GM12878 (cell line): Measurements from ENCODE around the gene NPTN. TPM values are rescaled to one million over a fixed set of nuclear protein-coding genes. Genes with fewer than 3 reads are reported as not detected.

ENCODE experiments used
- ATAC-seq: fragments of 200-7000 bp; cut with Tn5 transposase; 3 replicates; pipeline ENCODE4 v1.9.1; 2020; ENCODE audit warnings: mild to moderate bottlenecking, moderate library complexity
- BruUV-seq: library from RNA; stranded (reverse); fragments of 400-500 nt; replicated peaks from 2 replicates; lab custom pipeline; 2021; lab: Mats Ljungman, UMichigan
- CTCF ChIA-PET: fragments of 300-600 bp; sonication (Branson Sonifier 250); formaldehyde crosslinking; extraction: SDS; loops from one replicate; lab custom pipeline; 2021; ENCODE audit warnings: inconsistent platforms; lab: Yijun Ruan, JAX
- POLR2A ChIA-PET: fragments of 350-600 bp; formaldehyde crosslinking; extraction: SDS; loops from one replicate; lab custom pipeline; 2021; ENCODE audit warnings: inconsistent platforms; lab: Charles Lee
- RAD21 ChIA-PET: fragments of 300-600 bp; sonication (Branson Sonifier 250); formaldehyde crosslinking; loops from one replicate; lab custom pipeline; 2023; ENCODE audit warnings: antibody characterized with exemption; ENCODE audit not compliant: unreplicated experiment; lab: Charles Lee
- SMC1A ChIA-PET: fragments of 300-600 bp; sonication (Branson Sonifier 250); formaldehyde crosslinking; loops from one replicate; lab custom pipeline; 2023; ENCODE audit not compliant: unreplicated experiment, uncharacterized antibody; lab: Charles Lee
- DNase-seq: peaks from one replicate; pipeline ENCODE4 v3.0.0-alpha.2; 2011; ENCODE audit warnings: low read depth, low spot score
- FAIRE-seq: peaks from 3 replicates; lab custom pipeline; 2011; peaks lifted over from hg19 to GRCh38; lab: Jason Lieb, UNC
- H2AFZ ChIP-seq: 2 replicates; pipeline ENCODE4 v1.6.0; 2011; ENCODE audit warnings: low read depth, low read length, control low read depth; ENCODE audit not compliant: control insufficient read depth
- H3K27ac ChIP-seq: 2 replicates; pipeline ENCODE4 v1.5.1; 2011; ENCODE audit warnings: control low read depth; ENCODE audit not compliant: control insufficient read depth, insufficient read depth
- H3K27me3 ChIP-seq, 2 experiments: replicated peaks in 1 of 2; 2 replicates each; pipeline versions ENCODE4 v1.6.0 to v1.6.1; 2011; ENCODE audit warnings: low read length in 1 of 2; ENCODE audit not compliant: control insufficient read depth in 2 of 2, insufficient read depth in 2 of 2
- H3K36me3 ChIP-seq, 2 experiments: 2 replicates each; pipeline ENCODE4 v1.5.1; 2011; ENCODE audit warnings: low read length in 1 of 2; ENCODE audit not compliant: control insufficient read depth in 2 of 2, insufficient read depth in 2 of 2
- H3K4me1 ChIP-seq: 2 replicates; pipeline ENCODE4 v1.6.1; 2011; ENCODE audit warnings: mild to moderate bottlenecking, low read length, moderate library complexity, mixed read lengths; ENCODE audit not compliant: control insufficient read depth, insufficient read depth
- H3K4me2 ChIP-seq: 2 replicates; pipeline ENCODE4 v1.6.0; 2011; ENCODE audit warnings: control low read depth; ENCODE audit not compliant: control insufficient read depth, insufficient read depth
- H3K4me3 ChIP-seq: fragments of 200-600 bp; sonication (generic); 2 replicates; pipeline ENCODE4 v1.5.1; 2016
- H3K79me2 ChIP-seq: 2 replicates; pipeline ENCODE4 v1.6.0; 2011; ENCODE audit warnings: low read length; ENCODE audit not compliant: control insufficient read depth, insufficient read depth
- H3K9ac ChIP-seq: 2 replicates; pipeline ENCODE4 v1.8.0; 2011; ENCODE audit warnings: low read length, control low read depth, mixed read lengths; ENCODE audit not compliant: control insufficient read depth, insufficient read depth
- H3K9me3 ChIP-seq: replicated peaks from 3 replicates; pipeline ENCODE4 v1.5.1; 2011; ENCODE audit warnings: mild to moderate bottlenecking, low read length; ENCODE audit not compliant: control insufficient read depth, insufficient read depth
- H4K20me1 ChIP-seq: 2 replicates; pipeline ENCODE4 v1.6.0; 2011; ENCODE audit not compliant: control insufficient read depth, insufficient read depth
- CBFB ChIP-seq: IDR thresholded peaks from 2 replicates; pipeline ENCODE4 v1.6.1; 2016; ENCODE audit warnings: antibody characterized with exemption, low read depth
- CEBPB ChIP-seq, 2 experiments: fragments of 150-350 bp in 1 of 2; IDR thresholded peaks; 2 replicates each; pipeline ENCODE4 v1.6.1; 2012 to 2014; ENCODE audit warnings: low read depth in 2 of 2, low read length in 2 of 2, borderline replicate concordance in 1 of 2, inconsistent platforms in 1 of 2
- ETV6 ChIP-seq, 2 experiments: fragments of 450-650 bp in 1 of 2; IDR thresholded peaks in 1 of 2; conservative IDR thresholded peaks in 1 of 2; 2 replicates each; pipeline ENCODE4 v1.6.1; 2014; ENCODE audit warnings: antibody characterized with exemption in 1 of 2, borderline replicate concordance in 1 of 2, low read depth in 1 of 2, mild to moderate bottlenecking in 1 of 2, moderate library complexity in 1 of 2
- HCFC1 ChIP-seq: fragments of 150-350 bp; IDR thresholded peaks from 2 replicates; pipeline ENCODE4 v1.6.1; 2014; ENCODE audit warnings: low read length
- IRF4 ChIP-seq: IDR thresholded peaks from 2 replicates; pipeline ENCODE4 v1.6.1; 2011; ENCODE audit warnings: low read depth, low read length
- IRF5 ChIP-seq: fragments of 450-650 bp; IDR thresholded peaks from 2 replicates; pipeline ENCODE4 v1.6.1; 2017; ENCODE audit warnings: borderline replicate concordance
- LARP7 ChIP-seq: fragments of 450-650 bp; IDR thresholded peaks from 2 replicates; pipeline ENCODE4 v1.6.1; 2017; ENCODE audit warnings: mild to moderate bottlenecking
- MEF2B ChIP-seq: fragments of 450-650 bp; IDR thresholded peaks from 2 replicates; pipeline ENCODE4 v1.6.1; 2018; ENCODE audit warnings: mild to moderate bottlenecking, moderate library complexity; ENCODE audit not compliant: partially characterized antibody, poor library complexity, severe bottlenecking
- NKRF ChIP-seq: fragments of 450-650 bp; conservative IDR thresholded peaks from 2 replicates; pipeline ENCODE4 v1.6.1; 2017; ENCODE audit warnings: mild to moderate bottlenecking, moderate library complexity
- PAX5 ChIP-seq: IDR thresholded peaks from 2 replicates; pipeline ENCODE4 v1.6.1; 2011; ENCODE audit warnings: low read depth, low read length, borderline replicate concordance
- PAX8 ChIP-seq: fragments of 450-650 bp; IDR thresholded peaks from 2 replicates; pipeline ENCODE4 v1.6.1; 2017; ENCODE audit warnings: mild to moderate bottlenecking, moderate library complexity
- SMAD5 ChIP-seq: IDR thresholded peaks from 2 replicates; pipeline ENCODE4 v1.6.1; 2016; ENCODE audit warnings: antibody characterized with exemption, low read depth
- STAT1 ChIP-seq: fragments of 450-650 bp; conservative IDR thresholded peaks from 2 replicates; pipeline ENCODE4 v1.6.1; 2014; ENCODE audit warnings: antibody characterized with exemption, mild to moderate bottlenecking
- TAF1 ChIP-seq: IDR thresholded peaks from 2 replicates; pipeline ENCODE4 v1.6.1; 2011; ENCODE audit warnings: mild to moderate bottlenecking, low read depth, low read length, borderline replicate concordance
- YY1 ChIP-seq: IDR thresholded peaks from 2 replicates; pipeline ENCODE4 v1.6.1; 2011; ENCODE audit warnings: low read depth, mild to moderate bottlenecking, low read length
- ZBTB4 ChIP-seq: fragments of 450-650 bp; formaldehyde crosslinking; IDR thresholded peaks from 2 replicates; pipeline ENCODE4 v1.4.0; 2022; ENCODE audit warnings: mild to moderate bottlenecking, moderate library complexity
- WGBS: methylation state at CpG from one replicate; pipeline ENCODE4 v1.1.6; 2016; ENCODE audit warnings: low lambda C conversion rate; ENCODE audit not compliant: insufficient replicate concordance, insufficient coverage; ENCODE audit errors: missing lambda C conversion rate; 5-methylcytosine and 5-hydroxymethylcytosine counted together
- in situ Hi-C: fragments of 300-500 bp; cut with MboI; formaldehyde crosslinking; loops from 9 replicates; pipeline ENCODE4 v1.14.3; 2018; ENCODE audit warnings: mixed read lengths
- intact Hi-C: fragments of 100-400 bp; cut with micrococcal nuclease; formaldehyde crosslinking; loops from one replicate; pipeline ENCODE4 v1.14.2; 2022; ENCODE audit not compliant: unreplicated experiment
- polyA plus RNA-seq, 11 experiments: library from polyadenylated mRNA; depleted of rRNA in 4 of 11; unstranded in 6 of 11; stranded (reverse) in 5 of 11; fragments of >200 nt; fragmentation: Nextera tagmentation in 4 of 11; fragmentation: Illumina TruSeq in 1 of 11; extraction: Ambion mirVana in 4 of 11; extraction: Trizol in 1 of 11; gene quantifications; 1 replicate in 1 of 11; 2 replicates in 10 of 11; pipeline versions ENCODE4 v1.2.1 to v1.2.3, GENCODE V29; 2011 to 2016; ENCODE audit warnings: inconsistent platforms in 2 of 11, missing spikeins in 2 of 11, low read depth in 1 of 11
- total RNA-seq, 4 experiments: library from RNA; depleted of rRNA in 3 of 4; stranded (reverse); fragments of >200 nt in 3 of 4; fragmentation: Illumina TruSeq in 1 of 4; extraction: Trizol in 1 of 4; gene quantifications; 2 replicates each; pipeline versions ENCODE4 v1.2.1 to v1.2.3, GENCODE V29; 2013 to 2021

NPTN gene
- total and polyA plus RNA-seq, 10 of the 15 experiments (the other 5 are each of a cell fraction or from before 2014, with no cell fraction given), result 17.8 to 79.1 (median 41.7) TPM

GRCh38 chr15:73573037-73573436 lies 60.2 kb downstream of the NPTN start (continued):
- no peak for TF ChIP-seq YY1
- no peak for TF ChIP-seq HCFC1

GRCh38 chr15:73572296-73572695 lies 60.9 kb downstream of the NPTN start:
- Histone ChIP-seq H3K79me2 (no peaks in the 10 kb centered on the region), H3K27ac (no peak overlapping the region), H3K4me2 (no peak overlapping the region), H2AFZ (no peak overlapping the region), H4K20me1 (no peaks in the 10 kb centered on the region; the same call in 1 of the 2 replicates), H3K27me3 (no peaks in the 10 kb centered on the region), H3K4me1 (no peaks in the 10 kb centered on the region), H3K9ac (no peak overlapping the region), H3K4me3 (no peak overlapping the region), H3K9me3 (no peaks in the 10 kb centered on the region), H3K36me3 (peaks cover 11 to 22% of the 10 kb centered on the region in 2 experiments)
- ChIA-PET CTCF (interaction anchor here (1.7 kb wide), 1 partner anchor 64 kb away, joined by 7 read pairs; no protein-coding TSS in a partner anchor), POLR2A (no interaction called here), SMC1A (no interaction called here), RAD21 (no interaction called here)
- WGBS, result 69% methylated on average over 5 of the region's 5 CpGs
- ATAC-seq (no peak), FAIRE-seq (no peak), DNase-seq (no peak)
- intact Hi-C loops (no loop called here), in situ Hi-C loops (no loop called here)
- no peak for TF ChIP-seq SMAD5
- no peak for TF ChIP-seq PAX5
- no peak for TF ChIP-seq CEBPB (IDR thresholded peaks at IDR 0.05; ENCODE audit: borderline replicate concordance in 1 of 2, low read depth in 2 of 2, low read length in 2 of 2)
- no peak for TF ChIP-seq MEF2B
- no peak for TF ChIP-seq HCFC1
- TF ChIP-seq ETV6 (conservative IDR thresholded peaks at IDR 0.05 in 1 of 2, IDR thresholded peaks at IDR 0.05 in 1 of 2; ENCODE audit: borderline replicate concordance in 1 of 2, low read depth in 1 of 2), result no peak
- TF ChIP-seq LARP7, result no peak
- TF ChIP-seq CBFB, result no peak
- TF ChIP-seq PAX8, result no peak
- no peak for TF ChIP-seq ZBTB4 (CRISPR knock-in tag)
- no peak for TF ChIP-seq IRF5
- TF ChIP-seq STAT1, result no peak
- no peak for TF ChIP-seq NKRF
- no peak for TF ChIP-seq IRF4
- TF ChIP-seq TAF1, result no peak
- TSS peak; percentile 40 for BruUV-seq
